GOT3 (cell line): Measurements from ENCODE around the gene HEMGN.

Experiments used
- DNase-seq: peaks from one replicate; lab custom pipeline; 2025; ENCODE audit warnings: mixed read lengths; lab: John Stamatoyannopoulos, UW

Gene HEMGN

GRCh38 chr9:97895695-97896332 lies 42.2 kb downstream of the HEMGN start:
- DNase-seq: no peak

GRCh38 chr9:97895211-97895610 lies 42.8 kb downstream of the HEMGN start:
- DNase-seq: no peak

DNA sequence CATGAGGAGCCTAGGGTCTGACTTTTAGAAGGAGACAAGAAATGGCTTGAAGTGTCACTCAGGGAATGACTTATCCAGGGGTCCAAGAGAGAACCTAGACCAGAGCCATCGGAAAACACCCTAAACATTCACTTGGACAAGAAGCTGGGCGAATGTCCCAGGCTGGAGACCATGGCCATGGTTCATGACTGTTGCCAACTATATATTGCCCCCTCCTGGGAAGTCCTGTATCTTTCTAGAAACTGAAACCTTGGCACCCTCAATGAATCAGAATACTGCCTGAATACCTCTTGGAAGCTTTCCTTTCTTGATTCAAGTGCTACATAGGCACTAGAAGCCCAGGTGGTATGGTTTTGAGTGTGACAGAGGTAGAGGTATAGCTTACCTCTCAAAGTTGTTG lies 45.6 kb downstream of the HEMGN start:
- DNase-seq: no peak

GRCh38 chr9:97891736-97892135 lies 46.2 kb downstream of the HEMGN start:
- no peak for DNase-seq

DNA sequence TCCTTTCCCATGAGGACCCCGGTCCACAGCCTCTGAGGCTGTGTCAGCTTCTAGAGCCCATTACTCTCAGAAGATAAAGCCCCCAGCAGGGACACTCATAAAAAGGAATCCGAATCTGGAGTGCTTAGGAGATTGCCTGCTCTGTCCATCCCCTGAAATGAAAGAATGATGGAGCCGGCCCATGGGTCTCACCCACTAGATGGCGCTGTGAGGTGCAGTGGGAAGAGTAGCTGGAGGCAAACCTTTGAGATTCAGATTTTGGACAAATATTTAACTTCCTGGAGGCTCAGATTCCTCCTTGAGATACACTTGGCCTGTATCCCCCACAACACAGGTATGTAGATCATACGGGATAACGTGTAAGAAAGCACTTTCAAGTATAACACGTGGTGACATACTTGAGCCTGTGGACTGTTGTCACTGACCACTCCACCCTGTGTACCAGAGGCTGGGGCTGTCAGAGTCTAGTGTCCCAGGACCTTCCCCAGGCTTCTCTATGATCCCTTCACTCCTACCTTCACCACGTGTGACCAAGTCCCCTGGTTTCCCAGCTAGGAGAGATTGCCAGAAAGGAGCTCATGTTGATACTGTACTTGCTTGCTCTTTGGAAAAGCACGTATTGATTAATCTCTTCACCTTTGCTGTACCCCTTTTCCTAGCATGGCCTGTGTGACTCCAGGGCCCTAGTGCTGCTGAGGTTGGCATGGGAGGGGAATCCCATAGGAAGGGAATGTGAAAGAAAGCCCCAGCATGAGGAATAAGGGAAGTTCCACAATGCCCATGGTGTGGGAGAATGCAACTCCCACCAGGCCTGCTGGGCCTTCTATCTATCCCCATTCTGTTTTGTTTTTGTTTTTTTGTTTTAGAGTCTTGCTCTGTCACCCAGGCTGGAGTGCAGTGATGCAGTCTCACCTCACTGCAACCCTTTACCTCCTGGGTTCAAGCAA lies 47.8 kb downstream of the HEMGN start:
- no peak for DNase-seq

GRCh38 chr9:97880336-97880735 lies 57.6 kb downstream of the HEMGN start:
- DNase-seq: no peak
